ENCODE measurements around the gene ST3GAL4.

ST3GAL4 gene

DNA sequence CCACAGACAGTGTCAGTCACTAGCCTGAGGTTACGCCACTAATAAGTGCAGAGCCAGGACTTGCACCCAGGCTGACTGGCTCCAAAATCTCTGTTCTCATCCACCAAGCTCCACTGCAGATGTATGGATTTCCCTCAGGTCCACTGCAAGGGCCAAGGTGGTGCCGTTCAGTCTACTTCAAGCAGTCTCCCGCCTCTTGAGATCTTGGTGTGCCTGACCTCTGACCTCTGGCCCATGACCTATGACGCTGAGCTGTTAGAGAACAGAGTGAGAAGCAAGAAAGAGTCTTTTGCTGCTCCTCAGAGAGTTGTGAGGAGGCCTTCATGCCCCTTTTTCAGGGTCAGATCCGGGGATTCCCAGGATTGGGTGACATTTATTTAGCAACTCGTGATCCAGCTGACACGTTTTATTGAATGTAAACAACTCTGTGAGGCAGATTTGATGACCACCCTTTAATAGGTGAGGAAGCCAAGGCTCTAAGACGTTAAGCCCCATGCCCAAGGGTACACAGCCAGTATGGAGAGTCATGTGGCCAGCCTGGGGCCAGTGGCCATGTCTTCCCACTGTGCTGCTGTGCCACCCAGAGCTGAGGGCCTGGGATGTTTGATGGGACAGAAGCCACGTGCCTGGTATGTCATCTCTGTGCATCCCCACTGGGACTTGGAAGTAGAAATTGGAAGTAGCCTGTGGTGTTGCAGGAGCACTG is 26.4 kb upstream of the ST3GAL4 start:
- no peak overlapping the region for H3K4me3 ChIP-seq (replicated peaks; ENCODE audit: low read depth, low read length)
- no peak for TF ChIP-seq CTCF (IDR thresholded peaks at IDR 0.05; ENCODE audit: low read length, missing control alignments)
- no peak for DNase-seq (ENCODE audit: low read depth)

GRCh38 chr11:126329644-126330211 is 25.8 kb upstream of the ST3GAL4 start:
- no peak for DNase-seq (ENCODE audit: low read depth)
- no peak for TF ChIP-seq CTCF (IDR thresholded peaks at IDR 0.05; ENCODE audit: low read length, missing control alignments)
- no peak overlapping the region for H3K4me3 ChIP-seq (replicated peaks; ENCODE audit: low read depth, low read length)

- no peak for TF ChIP-seq CTCF (IDR thresholded peaks at IDR 0.05; ENCODE audit: low read length, missing control alignments)
- no peak overlapping the region for H3K4me3 ChIP-seq (replicated peaks; ENCODE audit: low read depth, low read length)
- DNase-seq (ENCODE audit: low read depth): no peak
These were observed 24.2 kb upstream of the ST3GAL4 start for GRCh38 chr11:126331286-126331685.

DNA sequence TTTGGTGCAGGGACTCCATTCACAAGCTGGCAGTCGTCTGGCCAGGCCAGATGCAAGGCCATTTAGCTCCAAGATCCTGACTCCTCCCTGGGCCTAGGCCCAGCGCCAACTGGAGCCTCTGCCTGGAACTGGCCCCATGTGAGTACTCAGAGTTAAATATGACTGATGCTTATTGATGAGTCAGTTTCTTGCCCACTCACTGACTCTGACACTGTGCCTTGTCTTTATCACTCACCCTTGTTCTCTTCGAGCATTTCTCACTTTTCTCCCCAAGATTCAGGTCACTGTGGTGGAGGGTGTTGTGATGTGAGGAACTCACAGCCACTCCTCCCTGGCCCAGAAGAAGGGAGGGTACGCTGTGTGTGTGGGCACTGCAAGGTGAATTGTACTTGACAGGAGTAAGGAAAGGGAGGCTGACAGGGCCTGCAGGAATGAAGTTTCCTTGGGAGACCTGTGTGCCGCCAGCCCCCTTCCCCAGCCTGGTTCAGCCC is 23.2 kb upstream of the ST3GAL4 start:
- peak; percentile 82 for DNase-seq (ENCODE audit: low read depth)
- no peak for TF ChIP-seq CTCF (IDR thresholded peaks at IDR 0.05; ENCODE audit: low read length, missing control alignments)
- no peak overlapping the region for H3K4me3 ChIP-seq (replicated peaks; ENCODE audit: low read depth, low read length)

DNA sequence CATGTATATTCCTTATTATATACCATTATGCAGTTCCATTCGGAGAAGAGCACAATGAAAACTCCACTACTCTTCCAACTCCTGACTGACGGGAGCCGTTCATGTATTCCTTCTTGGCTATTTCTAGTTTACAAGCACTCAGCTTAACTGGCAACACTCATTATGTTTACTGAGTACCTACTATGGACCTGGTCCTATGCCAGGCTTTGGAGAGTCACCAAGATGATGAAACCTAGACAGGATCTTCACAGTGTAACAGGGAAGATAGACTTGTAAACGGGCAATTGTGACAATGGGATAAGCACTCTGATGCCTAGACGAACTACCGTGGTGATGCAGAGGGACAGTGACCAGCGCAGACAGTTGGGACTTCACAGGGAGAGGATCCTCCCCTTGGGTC is 22.3 kb upstream of the ST3GAL4 start:
- TF ChIP-seq CTCF (IDR thresholded peaks at IDR 0.05; ENCODE audit: low read length, missing control alignments): no peak
- no peak for DNase-seq (ENCODE audit: low read depth)
- H3K4me3 ChIP-seq (replicated peaks; ENCODE audit: low read depth, low read length): no peak overlapping the region

GRCh38 chr11:126334659-126335462 is 20.6 kb upstream of the ST3GAL4 start:
- H3K4me3 ChIP-seq (replicated peaks; ENCODE audit: low read depth, low read length): no peak overlapping the region
- no peak for DNase-seq (ENCODE audit: low read depth)
- no peak for TF ChIP-seq CTCF (IDR thresholded peaks at IDR 0.05; ENCODE audit: low read length, missing control alignments)
